Vagina (tissue), 2 donors: ENCODE data around the gene TTC9C. TPM values are rescaled to one million over a fixed set of nuclear protein-coding genes. Genes with fewer than 3 reads are reported as not detected.

ENCODE experiments used
- DNase-seq, 2 donors: peaks; one replicate each; pipeline ENCODE4 v3.0.0-alpha.2; 2017; ENCODE audit errors: extremely low spot score in 2 of 2
- H3K27ac ChIP-seq: fragments of 200-600 bp; sonication (generic); one replicate; pipeline ENCODE4 v1.5.1; 2019
- H3K27me3 ChIP-seq: fragments of 200-600 bp; sonication (generic); one replicate; pipeline ENCODE4 v1.5.1; 2019
- H3K36me3 ChIP-seq, 2 donors: fragments of 200-600 bp; sonication (generic); one replicate each; pipeline ENCODE4 v1.5.1; 2017 to 2019
- H3K4me1 ChIP-seq: fragments of 200-600 bp; sonication (generic); one replicate; pipeline ENCODE4 v1.5.1; 2019
- H3K4me3 ChIP-seq, 2 donors: fragments of 200-600 bp; sonication (generic); 1 replicate in 1 of 2; 2 replicates in 1 of 2; pipeline ENCODE4 v1.5.1; 2016 to 2019
- H3K9me3 ChIP-seq: fragments of 200-600 bp; sonication (generic); one replicate; pipeline ENCODE4 v1.5.1; 2019
- POLR2A ChIP-seq, 2 donors: fragments of 450-650 bp; IDR thresholded peaks; one replicate each; pipeline ENCODE4 v1.6.1; 2017; ENCODE audit warnings: antibody characterized with exemption in 2 of 2, mild to moderate bottlenecking in 2 of 2, moderate library complexity in 2 of 2
- POLR2AphosphoS5 ChIP-seq, 2 donors: sonication (generic); formaldehyde crosslinking; IDR thresholded peaks; one replicate each; pipeline ENCODE4 v1.9.0; 2017; ENCODE audit warnings: antibody characterized with exemption in 2 of 2, mild to moderate bottlenecking in 2 of 2, low read depth in 1 of 2; ENCODE audit not compliant: insufficient read depth in 1 of 2
- intact Hi-C: fragments of 100-400 bp; cut with DNase I; formaldehyde crosslinking; loops from one replicate; pipeline ENCODE4 v1.15.1; 2023
- total RNA-seq: library from RNA; depleted of rRNA; stranded (reverse); fragments of >200 nt; gene quantifications from one replicate; pipeline ENCODE4 v1.2.3, GENCODE V29; 2016
- TF ChIP-seq, protein P1 (sequence below), 3 experiments: fragments of 450-650 bp in 2 of 3; fragments of 200-600 bp in 1 of 3; sonication (generic) in 1 of 3; IDR thresholded peaks; one replicate each; pipeline ENCODE4 v1.5.1; 2017 to 2019; ENCODE audit warnings: antibody characterized with exemption in 3 of 3, mild to moderate bottlenecking in 2 of 3, moderate library complexity in 2 of 3

The TTC9C gene
- total RNA-seq, 1 donor from 2014 or later, result 18.7 TPM

- Histone ChIP-seq H3K9me3 (no peaks in the 10 kb centered on the region), H3K27me3 (no peaks in the 10 kb centered on the region), H3K27ac (no peak overlapping the region), H3K36me3 (peaks cover 0 to 11% of the 10 kb centered on the region in 2 donors), H3K4me3 (no peak overlapping the region), H3K4me1 (peaks cover 19% of the 10 kb centered on the region)
- TF ChIP-seq, protein P1, sequence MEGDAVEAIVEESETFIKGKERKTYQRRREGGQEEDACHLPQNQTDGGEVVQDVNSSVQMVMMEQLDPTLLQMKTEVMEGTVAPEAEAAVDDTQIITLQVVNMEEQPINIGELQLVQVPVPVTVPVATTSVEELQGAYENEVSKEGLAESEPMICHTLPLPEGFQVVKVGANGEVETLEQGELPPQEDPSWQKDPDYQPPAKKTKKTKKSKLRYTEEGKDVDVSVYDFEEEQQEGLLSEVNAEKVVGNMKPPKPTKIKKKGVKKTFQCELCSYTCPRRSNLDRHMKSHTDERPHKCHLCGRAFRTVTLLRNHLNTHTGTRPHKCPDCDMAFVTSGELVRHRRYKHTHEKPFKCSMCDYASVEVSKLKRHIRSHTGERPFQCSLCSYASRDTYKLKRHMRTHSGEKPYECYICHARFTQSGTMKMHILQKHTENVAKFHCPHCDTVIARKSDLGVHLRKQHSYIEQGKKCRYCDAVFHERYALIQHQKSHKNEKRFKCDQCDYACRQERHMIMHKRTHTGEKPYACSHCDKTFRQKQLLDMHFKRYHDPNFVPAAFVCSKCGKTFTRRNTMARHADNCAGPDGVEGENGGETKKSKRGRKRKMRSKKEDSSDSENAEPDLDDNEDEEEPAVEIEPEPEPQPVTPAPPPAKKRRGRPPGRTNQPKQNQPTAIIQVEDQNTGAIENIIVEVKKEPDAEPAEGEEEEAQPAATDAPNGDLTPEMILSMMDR (IDR thresholded peaks at IDR 0.05), result no peak
- no peak for TF ChIP-seq POLR2A (IDR thresholded peaks at IDR 0.05)
- TF ChIP-seq POLR2AphosphoS5 (IDR thresholded peaks at IDR 0.05; ENCODE audit: insufficient read depth in 1 of 2, low read depth in 1 of 2), result no peak
- intact Hi-C loops, result no loop called here
- DNase-seq, result no peak
Measured at GRCh38 chr11:62752177-62752785, 24.0 kb downstream of the TTC9C start.

DNA sequence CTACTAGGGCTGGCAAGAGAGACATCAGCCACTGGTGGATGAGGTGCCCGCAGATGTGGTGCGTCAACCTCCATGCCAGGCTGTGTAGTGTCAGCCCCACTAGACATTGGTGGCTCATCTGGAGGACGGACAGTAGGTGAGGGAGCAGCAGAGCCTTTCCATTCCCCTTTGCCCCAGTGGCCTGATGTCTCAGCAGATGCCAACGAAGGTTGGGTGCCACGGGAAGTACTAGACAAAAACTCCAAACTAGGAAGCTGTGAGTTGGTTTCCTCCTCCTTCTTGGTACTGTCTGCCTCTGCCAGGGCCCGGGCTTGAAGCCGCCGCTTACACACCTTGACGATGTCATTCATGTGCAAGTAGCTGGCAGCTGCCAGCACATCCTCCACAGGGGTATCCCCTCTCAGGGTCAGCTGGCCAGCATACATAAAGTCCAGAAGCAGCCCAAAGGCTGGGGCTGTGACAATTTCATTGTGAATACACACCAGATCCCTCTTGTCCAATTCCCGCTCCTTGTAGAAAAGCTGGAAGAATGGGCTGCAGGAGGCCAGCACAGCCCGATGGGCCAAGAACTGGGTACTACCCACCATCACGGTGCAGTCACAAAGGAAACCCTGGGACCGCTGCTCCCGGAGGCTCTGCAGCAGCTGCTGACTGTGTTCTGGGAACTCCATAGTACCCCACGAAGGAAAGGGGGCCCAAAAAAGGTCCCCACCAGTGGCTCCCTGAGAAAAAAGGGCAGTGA, 24.9 kb downstream of the TTC9C start:
- H3K36me3 ChIP-seq, result peaks cover 0 to 11% of the 10 kb centered on the region in 2 donors
- H3K4me3 ChIP-seq, result peak overlapping the region; percentile 57 to 72
- no peaks in the 10 kb centered on the region for H3K27me3 ChIP-seq
- no peak for DNase-seq
- no peaks in the 10 kb centered on the region for H3K9me3 ChIP-seq
- TF ChIP-seq POLR2A (IDR thresholded peaks at IDR 0.05), result no peak
- TF ChIP-seq, protein P1 (IDR thresholded peaks at IDR 0.05), result no peak
- TF ChIP-seq POLR2AphosphoS5 (IDR thresholded peaks at IDR 0.05; ENCODE audit: insufficient read depth in 1 of 2, low read depth in 1 of 2), result no peak
- intact Hi-C loops, result no loop called here
- peaks cover 19% of the 10 kb centered on the region for H3K4me1 ChIP-seq
- peak overlapping the region; percentile 89 for H3K27ac ChIP-seq

GRCh38 chr11:62753736-62754603, 25.7 kb downstream of the TTC9C start, which contains the start of gene ZBTB3:
ZBTB3 (minus strand) TSS chr11:62754160; CDS start chr11:62753664, 496 bp downstream.
- Histone ChIP-seq H3K27me3 (no peaks in the 10 kb centered on the region), H3K4me1 (peaks cover 19% of the 10 kb centered on the region), H3K36me3 (peaks cover 0 to 11% of the 10 kb centered on the region in 2 donors), H3K4me3 (peak within 1 kb of the TSS; percentile 57 to 72), H3K27ac (peak within 1 kb of the TSS; percentile 89), H3K9me3 (no peaks in the 10 kb centered on the region)
- peak; percentile 99 for DNase-seq
- intact Hi-C loops, result no loop called here
- TF ChIP-seq, protein P1 (IDR thresholded peaks at IDR 0.05), result no peak
- peak in 1 of 2 donors; percentile 53 for TF ChIP-seq POLR2A (IDR thresholded peaks at IDR 0.05)
- TF ChIP-seq POLR2AphosphoS5 (IDR thresholded peaks at IDR 0.05; ENCODE audit: insufficient read depth in 1 of 2, low read depth in 1 of 2), result peak; percentile 85 to 92

GRCh38 chr11:62755086-62755615, 26.9 kb downstream of the TTC9C start:
- Histone ChIP-seq H3K36me3 (peaks cover 0 to 11% of the 10 kb centered on the region in 2 donors), H3K4me3 (no peak overlapping the region), H3K27me3 (no peaks in the 10 kb centered on the region), H3K4me1 (peaks cover 19% of the 10 kb centered on the region), H3K27ac (no peak overlapping the region), H3K9me3 (no peaks in the 10 kb centered on the region)
- intact Hi-C loops, result no loop called here
- DNase-seq, result no peak
- TF ChIP-seq, protein P1 (IDR thresholded peaks at IDR 0.05), result no peak
- TF ChIP-seq POLR2A (IDR thresholded peaks at IDR 0.05), result no peak
- TF ChIP-seq POLR2AphosphoS5 (IDR thresholded peaks at IDR 0.05; ENCODE audit: insufficient read depth in 1 of 2, low read depth in 1 of 2), result no peak
